ENCODE results near the gene LTK.
"Not testable (repeated sequence)": the region's sequence is repeated elsewhere in the genome, so short reads cannot be mapped to it uniquely, and the experiment has no call there.

Gene LTK

GRCh38 chr15:41473418-41473817 is 40.2 kb downstream of the LTK start:
- FAIRE-seq: no peak

- FAIRE-seq: not testable (repeated sequence)
Measured at GRCh38 chr15:41469644-41470043, 44.0 kb downstream of the LTK start.

GRCh38 chr15:41466711-41467110 is 46.9 kb downstream of the LTK start:
- FAIRE-seq: no peak

GRCh38 chr15:41465822-41466421 is 47.7 kb downstream of the LTK start:
- no peak for FAIRE-seq

- FAIRE-seq: no peak
Measured at GRCh38 chr15:41464889-41465580, 48.6 kb downstream of the LTK start.

- no peak for FAIRE-seq
Measured at GRCh38 chr15:41462084-41462795, 51.4 kb downstream of the LTK start.

Data from islet of Langerhans (tissue), 1 donor.